H1 (cell line): ENCODE data around the gene GFOD1. TPM values are rescaled to one million over a fixed set of nuclear protein-coding genes. Genes with fewer than 3 reads are reported as not detected.

Source experiments
- CTCF ChIA-PET: fragments of 300-600 bp; sonication (Branson Sonifier 250); formaldehyde crosslinking; loops from one replicate; lab custom pipeline; 2021; ENCODE audit not compliant: partially characterized antibody; lab: Charles Lee
- POLR2A ChIA-PET: fragments of 300-600 bp; sonication (Branson Sonifier 250); formaldehyde crosslinking; loops from one replicate; lab custom pipeline; 2021; ENCODE audit warnings: inconsistent platforms; ENCODE audit not compliant: partially characterized antibody; lab: Charles Lee
- DNase-seq, 2 experiments: peaks; one replicate each; pipeline versions ENCODE4 v3.0.0 to v3.0.0-alpha.2; 2010 to 2022; ENCODE audit warnings: low spot score in 2 of 2, low read depth in 1 of 2, mixed read lengths in 1 of 2
- FAIRE-seq: peaks from 2 replicates; lab custom pipeline; 2011; peaks lifted over from hg19 to GRCh38; lab: Jason Lieb, UNC
- H2AFZ ChIP-seq: 2 replicates; pipeline ENCODE4 v1.8.1; 2012; ENCODE audit warnings: low read length, inconsistent platforms
- H2AK5ac ChIP-seq: 2 replicates; pipeline ENCODE4 v1.6.1; 2013; ENCODE audit warnings: low read depth, low read length
- H2BK120ac ChIP-seq: replicated peaks from 2 replicates; pipeline ENCODE3; 2013; ENCODE audit warnings: low read depth, low read length, inconsistent platforms
- H2BK12ac ChIP-seq: 2 replicates; pipeline ENCODE4 v1.6.1; 2013; ENCODE audit warnings: low read depth, low read length
- H2BK15ac ChIP-seq: 2 replicates; pipeline ENCODE4 v1.6.1; 2013; ENCODE audit warnings: low read length
- H2BK20ac ChIP-seq: 2 replicates; pipeline ENCODE4 v1.6.1; 2013; ENCODE audit warnings: low read length
- H2BK5ac ChIP-seq: 2 replicates; pipeline ENCODE4 v1.6.1; 2013; ENCODE audit warnings: low read depth, low read length
- H3K14ac ChIP-seq: 2 replicates; pipeline ENCODE4 v1.6.1; 2013; ENCODE audit warnings: inconsistent platforms; ENCODE audit not compliant: insufficient read length
- H3K18ac ChIP-seq: 2 replicates; pipeline ENCODE4 v1.6.1; 2013; ENCODE audit warnings: low read length; ENCODE audit errors: extremely low read depth
- H3K23ac ChIP-seq: 2 replicates; pipeline ENCODE4 v1.6.1; 2013; ENCODE audit warnings: inconsistent platforms; ENCODE audit not compliant: insufficient read length
- H3K23me2 ChIP-seq: 2 replicates; pipeline ENCODE4 v1.6.1; 2013; ENCODE audit warnings: low read depth, low read length
- H3K27ac ChIP-seq: 2 replicates; pipeline ENCODE4 v1.6.1; 2011; ENCODE audit warnings: low read depth, low read length, inconsistent platforms
- H3K27me3 ChIP-seq, 4 experiments: replicated peaks in 1 of 4; 1 replicate in 1 of 4; 2 replicates in 3 of 4; pipeline versions ENCODE4 v1.6.1 to v1.8.1; 2011 to 2013; ENCODE audit warnings: low read length in 3 of 4, mild to moderate bottlenecking in 3 of 4, inconsistent platforms in 2 of 4, mixed read lengths in 2 of 4, moderate library complexity in 1 of 4; ENCODE audit not compliant: control insufficient read depth in 3 of 4, insufficient read depth in 3 of 4; ENCODE audit errors: extremely low read depth in 1 of 4
- H3K36me3 ChIP-seq, 4 experiments: 2 replicates each; pipeline versions ENCODE4 v1.6.1 to v1.8.1; 2011 to 2013; ENCODE audit warnings: mild to moderate bottlenecking in 4 of 4, low read length in 3 of 4, moderate library complexity in 2 of 4, control low read depth in 1 of 4, inconsistent platforms in 1 of 4; ENCODE audit not compliant: insufficient read depth in 4 of 4, control insufficient read depth in 2 of 4
- H3K4ac ChIP-seq: replicated peaks from 2 replicates; pipeline ENCODE3; 2013; ENCODE audit warnings: low read length, low read depth, mixed read lengths, inconsistent platforms; ENCODE audit not compliant: insufficient read length
- H3K4me1 ChIP-seq, 4 experiments: replicated peaks in 1 of 4; 1 replicate in 1 of 4; 2 replicates in 3 of 4; pipeline versions ENCODE4 v1.6.1 to v1.8.1; 2011 to 2013; ENCODE audit warnings: low read length in 3 of 4, inconsistent platforms in 2 of 4, mixed read lengths in 1 of 4; ENCODE audit not compliant: insufficient read depth in 4 of 4, control insufficient read depth in 3 of 4
- H3K4me2 ChIP-seq, 2 experiments: 2 replicates each; pipeline versions ENCODE4 v1.6.1 to v1.8.1; 2011 to 2013; ENCODE audit warnings: low read depth in 2 of 2, low read length in 2 of 2, control low read depth in 1 of 2, inconsistent platforms in 1 of 2, mild to moderate bottlenecking in 1 of 2; ENCODE audit not compliant: insufficient read depth in 1 of 2
- H3K4me3 ChIP-seq, 4 experiments: fragments of 200-600, 300-600 bp in 1 of 4; sonication (generic), shearing (Covaris generic), sonication (Bioruptor Twin) in 1 of 4; 2 replicates each; pipeline versions ENCODE4 v1.5.1 to v1.8.1; 2011 to 2016; ENCODE audit warnings: low read length in 4 of 4, low read depth in 3 of 4, control low read depth in 2 of 4, inconsistent platforms in 2 of 4, mild to moderate bottlenecking in 2 of 4, mixed read lengths in 1 of 4, moderate library complexity in 1 of 4; ENCODE audit not compliant: insufficient read depth in 2 of 4; ENCODE audit errors: extremely low read depth in 1 of 4
- H3K56ac ChIP-seq: replicated peaks from 2 replicates; pipeline ENCODE3; 2013; ENCODE audit warnings: low read depth, mild to moderate bottlenecking, mixed read lengths, low read length, inconsistent platforms; ENCODE audit not compliant: insufficient read length
- H3K79me1 ChIP-seq: 2 replicates; pipeline ENCODE4 v1.6.1; 2013; ENCODE audit warnings: low read depth, low read length, control low read depth
- H3K79me2 ChIP-seq, 2 experiments: 2 replicates each; pipeline versions ENCODE4 v1.6.1 to v1.8.1; 2012 to 2013; ENCODE audit warnings: low read length in 2 of 2, mild to moderate bottlenecking in 2 of 2, inconsistent platforms in 1 of 2; ENCODE audit not compliant: insufficient read depth in 2 of 2, control insufficient read depth in 1 of 2
- H3K9ac ChIP-seq, 4 experiments: replicated peaks in 1 of 4; 1 replicate in 1 of 4; 2 replicates in 3 of 4; pipeline versions ENCODE4 v1.6.1 to v1.8.1; 2011 to 2013; ENCODE audit warnings: low read depth in 3 of 4, low read length in 3 of 4, control low read depth in 2 of 4, mild to moderate bottlenecking in 2 of 4, moderate library complexity in 2 of 4, inconsistent platforms in 1 of 4; ENCODE audit errors: extremely low read depth in 1 of 4
- H3K9me3 ChIP-seq, 2 experiments: 2 replicates each; pipeline versions ENCODE4 v1.6.1 to v1.8.1; 2012 to 2013; ENCODE audit warnings: mild to moderate bottlenecking in 2 of 2, moderate library complexity in 2 of 2, control low read depth in 1 of 2, inconsistent platforms in 1 of 2, low read depth in 1 of 2, low read length in 1 of 2, mixed read lengths in 1 of 2; ENCODE audit not compliant: insufficient read depth in 2 of 2
- H4K20me1 ChIP-seq, 2 experiments: replicated peaks in 1 of 2; 2 replicates each; pipeline versions ENCODE3 to v1.8.1; 2011 to 2013; ENCODE audit warnings: inconsistent platforms in 2 of 2, low read length in 2 of 2, mild to moderate bottlenecking in 1 of 2; ENCODE audit not compliant: insufficient read depth in 2 of 2, control insufficient read depth in 1 of 2
- H4K5ac ChIP-seq: 2 replicates; pipeline ENCODE4 v1.6.1; 2013; ENCODE audit warnings: low read length, low read depth, mixed read lengths, inconsistent platforms; ENCODE audit not compliant: insufficient read length
- H4K8ac ChIP-seq: 2 replicates; pipeline ENCODE4 v1.8.0; 2013; ENCODE audit warnings: mild to moderate bottlenecking, moderate library complexity, low read length, inconsistent platforms; ENCODE audit not compliant: insufficient read depth; ENCODE audit errors: extremely low read depth
- H4K91ac ChIP-seq: replicated peaks from 2 replicates; pipeline ENCODE3; 2013; ENCODE audit warnings: low read length, mixed read lengths, inconsistent platforms; ENCODE audit not compliant: insufficient read length
- CTBP2 ChIP-seq: IDR thresholded peaks from 2 replicates; pipeline ENCODE4 v1.7.0; 2011; ENCODE audit warnings: borderline replicate concordance, mild to moderate bottlenecking, moderate library complexity, mixed read lengths, low read length; ENCODE audit not compliant: insufficient read depth, insufficient read length
- CTCF ChIP-seq, 3 experiments: IDR thresholded peaks; 1 replicate in 2 of 3; 2 replicates in 1 of 3; pipeline versions ENCODE4 v1.5.1 to v1.6.1; 2011; ENCODE audit warnings: low read length in 3 of 3, mild to moderate bottlenecking in 3 of 3, inconsistent platforms in 2 of 3, low read depth in 1 of 3, moderate library complexity in 1 of 3; ENCODE audit not compliant: insufficient read depth in 1 of 3; ENCODE audit errors: control extremely low read depth in 1 of 3
- JUN ChIP-seq: IDR thresholded peaks from 2 replicates; pipeline ENCODE4 v1.6.1; 2011; ENCODE audit warnings: low read depth, mild to moderate bottlenecking, improper control_type of control experiment, low read length
- MAFK ChIP-seq: IDR thresholded peaks from 2 replicates; pipeline ENCODE4 v1.6.1; 2012; ENCODE audit warnings: low read depth, mild to moderate bottlenecking, improper control_type of control experiment, low read length
- NANOG ChIP-seq: IDR thresholded peaks from 2 replicates; pipeline ENCODE4 v1.6.1; 2011; ENCODE audit warnings: low read length, low read depth, mild to moderate bottlenecking, inconsistent platforms; ENCODE audit not compliant: insufficient read depth, poor library complexity, severe bottlenecking
- RAD21 ChIP-seq, 2 experiments: IDR thresholded peaks in 1 of 2; conservative IDR thresholded peaks in 1 of 2; 2 replicates each; pipeline ENCODE4 v1.6.1; 2011; ENCODE audit warnings: low read depth in 2 of 2, low read length in 2 of 2, improper control_type of control experiment in 1 of 2, inconsistent platforms in 1 of 2, mild to moderate bottlenecking in 1 of 2, moderate library complexity in 1 of 2
- RNF2 ChIP-seq: fragments of 200-900, 300-1000 bp; sonication (generic); IDR thresholded peaks from 2 replicates; pipeline ENCODE4 v1.7.1; 2016; ENCODE audit warnings: borderline replicate concordance, low read depth, mild to moderate bottlenecking, antibody characterized with exemption, low read length; ENCODE audit not compliant: poor library complexity, severe bottlenecking; ENCODE audit errors: missing control alignments
- SAP30 ChIP-seq: fragments of 300-600 bp; sonication (generic); IDR thresholded peaks from 2 replicates; pipeline ENCODE4 v1.7.1; 2012; ENCODE audit warnings: low read length, moderate library complexity, mild to moderate bottlenecking, inconsistent platforms; ENCODE audit not compliant: insufficient read depth, insufficient replicate concordance
- SUZ12 ChIP-seq: fragments of 200-600 bp; sonication (generic); IDR thresholded peaks from 2 replicates; pipeline ENCODE4 v1.6.1; 2012; ENCODE audit warnings: mild to moderate bottlenecking, inconsistent platforms, low read length, moderate library complexity, mixed read lengths
- TCF12 ChIP-seq: IDR thresholded peaks from 2 replicates; pipeline ENCODE4 v1.6.1; 2011; ENCODE audit warnings: low read depth, mild to moderate bottlenecking, low read length
- WGBS, 2 experiments: shearing (Covaris generic) in 1 of 2; methylation state at CpG; one replicate each; pipeline versions ENCODE4 v1.1.6 to v1.1.7; 2013 to 2015; ENCODE audit warnings: low lambda C conversion rate in 2 of 2, mixed read lengths in 2 of 2, inconsistent platforms in 1 of 2, low coverage in 1 of 2, missing lambda C conversion rate in 1 of 2; ENCODE audit not compliant: insufficient replicate concordance in 2 of 2, insufficient coverage in 1 of 2, insufficient read length in 1 of 2; ENCODE audit errors: extremely low coverage in 1 of 2, missing lambda C conversion rate in 1 of 2; 5-methylcytosine and 5-hydroxymethylcytosine counted together
- polyA plus RNA-seq, 7 experiments: library from polyadenylated mRNA; depleted of rRNA in 3 of 7; stranded (reverse) in 5 of 7; unstranded in 2 of 7; fragments of >200 nt in 5 of 7; fragments of 200-250 nt in 2 of 7; gene quantifications; 1 replicate in 5 of 7; 2 replicates in 1 of 7; 4 replicates in 1 of 7; pipeline versions ENCODE4 v1.2.1 to v1.2.3, GENCODE V29; 2011 to 2013; ENCODE audit warnings: missing spikeins in 2 of 7, mixed read lengths in 2 of 7
- total RNA-seq: library from RNA; stranded (reverse); fragmentation: NEBNext Ultra II Directional; extraction: Animal tissue kit (Norgen Biotek cat#: 25700); gene quantifications from 2 replicates; pipeline ENCODE4 v1.2.1, GENCODE V29; 2021

Gene GFOD1
- total and polyA plus RNA-seq, 2 of the 8 experiments (the other 6 are each of a cell fraction or from before 2014, with no cell fraction given) = 2.5 to 8.8 TPM

GRCh38 chr6:13415283-13415682 is 72.1 kb downstream of the GFOD1 start:
- Histone ChIP-seq H3K56ac (no peak overlapping the region), H3K79me2 (no peaks in the 10 kb centered on the region), H3K23me2 (no peaks in the 10 kb centered on the region), H3K9me3 (no peaks in the 10 kb centered on the region), H3K4ac (no peak overlapping the region), H3K36me3 (no peaks in the 10 kb centered on the region), H4K8ac (no peak overlapping the region), H2AFZ (no peak overlapping the region), H3K9ac (no peak overlapping the region), H3K23ac (no peak overlapping the region), H3K27ac (no peak overlapping the region), H4K20me1 (no peaks in the 10 kb centered on the region), H2BK5ac (no peak overlapping the region), H4K5ac (no peak overlapping the region), H2BK12ac (peak overlapping the region; percentile 10), H3K27me3 (no peaks in the 10 kb centered on the region), H2BK120ac (no peak overlapping the region), H3K4me1 (peaks cover 0 to 11% (median 5%) of the 10 kb centered on the region in 4 experiments; a peak in 4 of 7 replicates), H4K91ac (no peak overlapping the region), H2AK5ac (no peak overlapping the region), H3K4me2 (no peak overlapping the region), H2BK20ac (peak overlapping the region; percentile 68; the same call in 1 of the 2 replicates), H3K14ac (no peak overlapping the region), H3K4me3 (no peak overlapping the region), H2BK15ac (peak overlapping the region; percentile 92), H3K79me1 (no peaks in the 10 kb centered on the region; the same call in 1 of the 2 replicates), H3K18ac (no peak overlapping the region)
- WGBS, 2 experiments = 78% methylated on average over 5 of the region's 5 CpGs; no CpG with 5 or more reads in 1 of the 2 experiments
- ChIA-PET CTCF (no interaction called here), POLR2A (no interaction called here)
- DNase-seq (no peak), FAIRE-seq (no peak)
- TF ChIP-seq MAFK (no peak), TCF12 (no peak), RNF2 (no peak), SUZ12 (no peak), JUN (no peak), CTCF (IDR thresholded peaks at IDR 0.05; ENCODE audit: control extremely low read depth in 1 of 3, insufficient read depth in 1 of 3, low read depth in 1 of 3, low read length in 3 of 3) (no peak), NANOG (no peak), CTBP2 (no peak), SAP30 (no peak), RAD21 (IDR thresholded peaks at IDR 0.05 in 1 of 2, conservative IDR thresholded peaks at IDR 0.05 in 1 of 2; ENCODE audit: low read depth in 2 of 2, low read length in 2 of 2) (no peak)
